Panc1 (cell line): ENCODE results near the gene C15orf39.
"Not testable (repeated sequence)": the region's sequence is repeated elsewhere in the genome, so short reads cannot be mapped to it uniquely, and the experiment has no call there.

ENCODE experiments used
- TCF7L2 ChIP-seq: IDR thresholded peaks from 2 replicates; pipeline ENCODE4 v1.6.1; 2011; ENCODE audit warnings: mild to moderate bottlenecking, low read depth, low read length, inconsistent platforms
- TF ChIP-seq, protein P1 (sequence below), 2 experiments: IDR thresholded peaks; 2 replicates each; pipeline ENCODE4 v1.6.1; 2011 to 2012; ENCODE audit warnings: low read depth in 2 of 2, control low read depth in 1 of 2, low read length in 1 of 2, mild to moderate bottlenecking in 1 of 2, moderate library complexity in 1 of 2; ENCODE audit not compliant: insufficient read depth in 1 of 2
- TF ChIP-seq, protein P2 (sequence below): fragments of 450-650 bp; IDR thresholded peaks from 2 replicates; pipeline ENCODE4 v1.5.1; 2017; ENCODE audit warnings: mild to moderate bottlenecking

DNA sequence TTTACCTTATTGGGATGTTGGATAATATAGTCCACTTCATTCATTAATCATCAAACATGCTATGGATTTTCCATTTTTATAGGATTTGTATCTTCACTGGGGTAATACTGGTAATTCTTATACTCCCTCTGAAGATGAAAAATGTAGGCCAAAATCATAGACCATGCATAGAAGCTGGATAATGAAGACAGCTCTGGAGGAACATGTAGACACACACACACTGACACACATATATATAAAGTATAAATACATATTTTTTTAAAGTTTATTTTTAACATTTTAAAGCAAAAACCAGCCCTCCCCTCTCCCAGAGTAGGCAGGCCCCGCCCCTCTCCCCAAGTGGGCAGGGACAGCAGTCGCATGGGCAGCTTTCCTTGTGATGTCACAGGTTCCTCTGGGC is 56.4 kb downstream of the C15orf39 start, which contains the start of gene GOLGA6C:
- TF ChIP-seq, protein P1, sequence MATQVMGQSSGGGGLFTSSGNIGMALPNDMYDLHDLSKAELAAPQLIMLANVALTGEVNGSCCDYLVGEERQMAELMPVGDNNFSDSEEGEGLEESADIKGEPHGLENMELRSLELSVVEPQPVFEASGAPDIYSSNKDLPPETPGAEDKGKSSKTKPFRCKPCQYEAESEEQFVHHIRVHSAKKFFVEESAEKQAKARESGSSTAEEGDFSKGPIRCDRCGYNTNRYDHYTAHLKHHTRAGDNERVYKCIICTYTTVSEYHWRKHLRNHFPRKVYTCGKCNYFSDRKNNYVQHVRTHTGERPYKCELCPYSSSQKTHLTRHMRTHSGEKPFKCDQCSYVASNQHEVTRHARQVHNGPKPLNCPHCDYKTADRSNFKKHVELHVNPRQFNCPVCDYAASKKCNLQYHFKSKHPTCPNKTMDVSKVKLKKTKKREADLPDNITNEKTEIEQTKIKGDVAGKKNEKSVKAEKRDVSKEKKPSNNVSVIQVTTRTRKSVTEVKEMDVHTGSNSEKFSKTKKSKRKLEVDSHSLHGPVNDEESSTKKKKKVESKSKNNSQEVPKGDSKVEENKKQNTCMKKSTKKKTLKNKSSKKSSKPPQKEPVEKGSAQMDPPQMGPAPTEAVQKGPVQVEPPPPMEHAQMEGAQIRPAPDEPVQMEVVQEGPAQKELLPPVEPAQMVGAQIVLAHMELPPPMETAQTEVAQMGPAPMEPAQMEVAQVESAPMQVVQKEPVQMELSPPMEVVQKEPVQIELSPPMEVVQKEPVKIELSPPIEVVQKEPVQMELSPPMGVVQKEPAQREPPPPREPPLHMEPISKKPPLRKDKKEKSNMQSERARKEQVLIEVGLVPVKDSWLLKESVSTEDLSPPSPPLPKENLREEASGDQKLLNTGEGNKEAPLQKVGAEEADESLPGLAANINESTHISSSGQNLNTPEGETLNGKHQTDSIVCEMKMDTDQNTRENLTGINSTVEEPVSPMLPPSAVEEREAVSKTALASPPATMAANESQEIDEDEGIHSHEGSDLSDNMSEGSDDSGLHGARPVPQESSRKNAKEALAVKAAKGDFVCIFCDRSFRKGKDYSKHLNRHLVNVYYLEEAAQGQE (IDR thresholded peaks at IDR 0.05; ENCODE audit: insufficient read depth in 1 of 2, low read depth in 2 of 2, low read length in 1 of 2): not testable (repeated sequence)
- TF ChIP-seq, protein P2, sequence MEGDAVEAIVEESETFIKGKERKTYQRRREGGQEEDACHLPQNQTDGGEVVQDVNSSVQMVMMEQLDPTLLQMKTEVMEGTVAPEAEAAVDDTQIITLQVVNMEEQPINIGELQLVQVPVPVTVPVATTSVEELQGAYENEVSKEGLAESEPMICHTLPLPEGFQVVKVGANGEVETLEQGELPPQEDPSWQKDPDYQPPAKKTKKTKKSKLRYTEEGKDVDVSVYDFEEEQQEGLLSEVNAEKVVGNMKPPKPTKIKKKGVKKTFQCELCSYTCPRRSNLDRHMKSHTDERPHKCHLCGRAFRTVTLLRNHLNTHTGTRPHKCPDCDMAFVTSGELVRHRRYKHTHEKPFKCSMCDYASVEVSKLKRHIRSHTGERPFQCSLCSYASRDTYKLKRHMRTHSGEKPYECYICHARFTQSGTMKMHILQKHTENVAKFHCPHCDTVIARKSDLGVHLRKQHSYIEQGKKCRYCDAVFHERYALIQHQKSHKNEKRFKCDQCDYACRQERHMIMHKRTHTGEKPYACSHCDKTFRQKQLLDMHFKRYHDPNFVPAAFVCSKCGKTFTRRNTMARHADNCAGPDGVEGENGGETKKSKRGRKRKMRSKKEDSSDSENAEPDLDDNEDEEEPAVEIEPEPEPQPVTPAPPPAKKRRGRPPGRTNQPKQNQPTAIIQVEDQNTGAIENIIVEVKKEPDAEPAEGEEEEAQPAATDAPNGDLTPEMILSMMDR: not testable (repeated sequence)
- not testable (repeated sequence) for TF ChIP-seq TCF7L2
